HG02610 (cell line): ENCODE data around the gene SDK1.

Experiments used
- ATAC-seq: cut with Tn5 transposase; IDR thresholded peaks from one replicate; pipeline ENCODE4 v1.9.1; 2021; ENCODE audit warnings: mild to moderate bottlenecking, moderate library complexity; ENCODE audit not compliant: unreplicated experiment

The SDK1 gene

DNA sequence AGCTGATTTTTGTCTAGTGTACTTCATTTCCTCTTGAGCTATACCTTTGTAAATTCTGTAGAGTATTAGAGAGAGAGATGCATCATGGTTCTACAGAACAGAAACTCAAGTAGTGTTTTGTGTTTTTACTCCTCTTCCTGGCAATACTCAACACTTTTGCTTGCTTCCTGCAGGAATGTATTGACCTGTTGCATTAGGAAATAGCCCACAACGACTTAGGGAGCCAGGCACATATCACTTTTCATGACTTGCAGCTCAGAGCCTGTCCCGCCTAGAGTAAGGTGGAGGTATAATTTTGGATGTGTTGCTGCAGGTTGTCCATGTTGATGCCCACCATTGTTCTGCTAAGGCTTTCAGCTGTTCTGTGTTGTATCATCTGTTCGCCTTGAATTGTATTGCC lies 216.3 kb downstream of the SDK1 start:
- ATAC-seq: no peak

DNA sequence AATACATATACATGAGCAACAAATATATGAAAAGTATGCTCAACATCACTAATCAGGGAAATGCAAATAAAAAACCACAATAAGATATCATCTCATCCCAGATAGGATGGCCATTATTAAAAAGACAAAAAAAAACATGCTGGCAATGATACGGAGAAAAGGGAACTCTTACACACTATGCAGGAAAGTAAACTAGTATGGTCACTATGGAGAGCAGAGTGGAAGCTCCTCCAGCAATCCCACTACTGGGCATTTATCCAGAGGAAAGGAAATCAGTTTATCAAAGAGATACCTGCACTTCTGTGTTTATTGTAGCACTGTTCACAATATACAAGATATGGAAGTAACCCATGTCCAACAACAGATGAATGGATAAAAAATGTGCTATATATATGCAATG lies 217.5 kb downstream of the SDK1 start:
- ATAC-seq: no peak

DNA sequence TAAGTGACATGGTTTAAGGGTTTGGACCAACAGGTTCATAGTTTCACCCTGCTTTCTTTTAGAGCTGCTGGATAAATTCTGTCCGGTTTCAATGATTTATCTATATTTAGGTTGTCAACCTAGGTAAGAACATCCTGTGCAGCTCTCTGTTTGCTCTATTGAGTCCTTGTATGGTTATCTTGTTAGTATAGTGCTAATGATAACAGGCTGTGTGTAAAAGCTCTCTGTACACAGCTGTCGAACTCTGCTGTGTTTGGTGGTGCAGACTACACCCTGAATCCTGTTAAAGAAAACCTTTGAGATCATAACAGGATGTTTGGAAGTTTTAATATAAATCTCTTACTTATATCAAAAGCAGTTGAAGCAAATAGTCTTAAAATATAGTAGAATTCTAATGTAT lies 219.2 kb downstream of the SDK1 start:
- ATAC-seq: no peak

DNA sequence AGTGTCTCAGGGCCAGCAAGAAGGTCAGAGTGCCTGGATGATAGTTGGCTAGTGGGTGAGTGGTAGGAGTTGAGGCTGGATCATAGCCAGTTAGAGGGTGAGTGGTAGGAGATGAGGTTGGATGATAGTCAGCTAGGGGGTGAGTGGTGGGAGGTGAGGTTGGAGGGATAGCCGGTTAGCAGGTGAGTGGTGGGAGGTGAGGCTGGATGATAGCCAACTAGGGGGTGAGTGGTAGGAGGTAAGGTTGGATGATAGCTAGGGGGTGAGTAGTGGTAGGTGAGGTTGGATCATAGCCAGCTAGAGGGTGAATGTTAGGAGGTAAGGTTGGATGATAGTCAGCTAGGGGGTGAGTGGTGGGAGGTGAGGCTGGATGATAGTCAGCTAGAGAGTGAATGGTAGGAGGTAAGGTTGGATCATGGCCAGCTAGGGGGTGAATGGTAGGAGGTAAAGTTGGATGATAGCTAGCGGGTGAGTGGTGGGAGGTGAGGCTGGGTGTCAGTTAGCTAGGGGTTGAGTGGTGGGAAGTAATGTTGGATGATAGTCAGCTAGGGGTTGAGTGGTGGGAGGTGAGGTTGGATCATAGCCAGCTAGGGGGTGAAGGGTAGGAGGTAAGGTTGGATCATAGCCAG lies 226.6 kb downstream of the SDK1 start:
- no peak for ATAC-seq

DNA sequence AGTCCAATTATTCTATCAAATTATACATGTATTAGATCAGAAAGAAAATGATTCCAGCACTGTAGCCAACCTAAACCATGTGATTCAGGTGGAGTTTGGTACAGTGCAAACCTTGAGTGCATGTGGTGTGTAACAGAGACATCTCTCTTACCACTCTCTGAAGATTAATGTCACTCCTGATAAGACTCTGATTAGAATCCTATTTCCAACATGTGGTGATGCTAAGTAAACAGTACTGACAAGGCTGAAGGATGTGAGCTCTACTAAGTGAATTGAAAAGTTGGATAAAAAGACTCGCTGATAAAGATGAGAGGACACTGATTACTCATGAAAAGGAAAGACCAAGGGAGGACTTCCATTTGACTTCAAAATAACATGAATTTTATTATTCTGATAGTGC lies 232.0 kb downstream of the SDK1 start:
- no peak for ATAC-seq

DNA sequence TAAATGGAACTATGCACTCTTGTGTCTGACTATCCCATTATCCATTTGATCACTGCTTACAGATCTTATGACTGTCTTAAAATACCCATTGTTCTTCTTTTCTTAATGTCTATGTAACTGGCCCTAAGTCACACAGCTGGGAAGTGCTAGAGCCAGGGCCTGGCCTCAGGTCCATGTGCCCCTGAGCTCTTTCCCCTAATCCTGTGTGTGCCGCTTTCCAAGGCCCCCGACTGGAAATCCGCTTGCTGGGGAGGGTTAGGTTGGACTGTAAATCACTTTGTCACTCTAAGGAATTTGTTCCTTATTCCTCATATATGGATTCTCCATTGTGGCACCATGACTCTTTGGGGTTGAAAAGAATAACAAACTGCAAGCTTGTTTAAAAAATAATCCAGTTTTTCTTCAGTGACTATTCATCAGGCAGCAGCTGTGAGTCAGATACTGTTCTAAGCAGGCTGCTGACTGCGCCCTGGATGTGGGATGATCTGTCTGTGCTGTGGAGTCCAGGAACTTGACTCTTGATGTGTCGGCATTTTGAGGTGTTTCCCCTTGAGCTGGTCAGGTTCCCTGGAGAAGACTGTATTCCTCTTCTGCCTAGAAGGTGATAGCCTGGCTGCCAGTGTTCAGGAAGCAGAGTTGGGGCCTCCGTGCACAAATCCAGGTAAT lies 236.3 kb downstream of the SDK1 start:
- ATAC-seq: no peak

DNA sequence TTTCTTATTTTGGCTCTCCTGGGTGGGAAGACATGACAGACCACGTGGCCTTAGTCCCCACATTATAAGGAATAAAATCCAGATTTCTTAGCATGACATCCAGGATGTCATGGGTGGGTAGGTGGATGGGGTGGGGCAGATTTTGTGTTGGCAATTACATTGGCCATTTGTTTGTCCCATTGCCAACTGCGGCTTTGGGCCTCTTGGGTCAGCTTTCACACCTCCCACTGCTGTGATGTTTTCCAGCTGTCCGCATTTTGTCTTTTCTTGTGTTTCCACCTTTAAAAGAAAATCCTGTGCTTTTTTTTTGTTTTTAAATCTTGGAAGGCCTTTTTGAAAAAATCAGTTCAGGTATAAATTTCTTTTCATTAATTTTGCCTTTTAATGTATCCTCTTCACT lies 237.0 kb downstream of the SDK1 start:
- ATAC-seq: no peak

DNA sequence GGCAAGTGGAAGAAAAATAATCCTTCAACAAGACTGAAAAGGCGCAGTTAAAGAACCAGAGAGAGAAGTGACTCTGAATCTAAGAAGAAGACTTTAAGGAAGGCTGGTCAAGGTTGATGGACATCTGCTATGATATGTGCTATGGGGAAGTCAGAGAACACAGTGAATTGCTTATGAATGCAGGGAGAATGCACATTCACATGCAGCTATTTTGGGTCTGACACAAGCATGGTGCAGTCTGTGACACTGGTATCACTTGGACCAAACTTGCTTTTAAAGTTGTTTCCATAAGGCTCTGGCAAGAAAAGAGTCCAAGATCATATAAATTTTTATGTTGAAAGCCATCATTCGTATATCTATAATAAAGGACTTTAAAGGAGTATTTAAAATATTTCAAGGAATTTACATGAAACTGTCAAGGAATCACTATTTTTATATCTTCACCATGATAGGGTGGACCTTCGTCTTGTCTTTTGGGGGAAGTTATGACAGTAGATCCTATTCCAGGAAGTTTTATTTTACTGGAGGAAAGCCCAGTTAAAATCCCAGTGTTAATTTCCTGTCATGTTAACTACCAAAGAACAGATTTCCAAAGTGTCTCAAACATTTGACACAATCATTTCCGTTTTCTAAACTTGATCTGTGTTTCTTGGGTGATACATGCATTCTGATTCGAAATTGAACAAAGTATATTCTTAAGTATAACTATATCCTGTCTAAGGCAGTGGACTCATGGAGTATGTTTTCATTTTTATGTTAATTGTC lies 239.6 kb downstream of the SDK1 start:
- no peak for ATAC-seq

DNA sequence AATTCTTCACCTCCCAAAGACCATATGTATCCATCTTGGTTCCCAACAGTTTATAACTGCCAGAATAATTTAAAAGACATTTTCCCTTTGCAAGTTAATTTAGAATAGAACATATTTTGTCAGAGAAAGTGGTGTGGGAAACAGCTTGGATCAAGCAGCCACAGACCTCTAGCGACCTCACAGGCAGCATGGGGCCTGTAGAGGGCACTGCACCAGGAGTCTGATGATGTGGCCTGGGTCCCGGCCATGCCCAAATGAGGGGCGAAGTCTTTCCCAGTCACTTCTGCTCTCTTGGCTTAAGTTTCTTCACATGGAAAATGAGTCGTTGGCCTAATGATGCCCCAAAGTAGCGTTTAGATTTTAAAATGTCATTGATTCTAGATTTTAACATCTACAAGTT lies 243.2 kb downstream of the SDK1 start:
- ATAC-seq: no peak

DNA sequence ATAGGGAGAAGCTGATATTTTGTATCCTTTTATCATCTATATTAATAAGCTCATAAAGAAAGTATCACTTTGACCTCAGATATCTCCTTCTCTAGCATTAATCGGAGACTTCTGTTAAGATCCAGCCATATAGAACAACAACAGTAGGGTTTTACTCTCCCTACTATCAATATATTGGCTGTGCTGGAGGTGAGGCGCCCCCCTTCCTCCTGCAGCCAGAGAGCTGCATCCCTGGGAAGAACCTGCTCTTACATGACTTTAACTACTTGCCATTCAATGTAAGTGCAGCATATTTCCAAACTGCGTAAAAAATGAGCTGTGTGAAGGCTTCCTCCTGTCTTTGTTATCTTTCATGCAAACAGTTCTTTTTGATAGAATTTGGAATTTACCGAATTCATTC lies 247.8 kb downstream of the SDK1 start:
- ATAC-seq: no peak

DNA sequence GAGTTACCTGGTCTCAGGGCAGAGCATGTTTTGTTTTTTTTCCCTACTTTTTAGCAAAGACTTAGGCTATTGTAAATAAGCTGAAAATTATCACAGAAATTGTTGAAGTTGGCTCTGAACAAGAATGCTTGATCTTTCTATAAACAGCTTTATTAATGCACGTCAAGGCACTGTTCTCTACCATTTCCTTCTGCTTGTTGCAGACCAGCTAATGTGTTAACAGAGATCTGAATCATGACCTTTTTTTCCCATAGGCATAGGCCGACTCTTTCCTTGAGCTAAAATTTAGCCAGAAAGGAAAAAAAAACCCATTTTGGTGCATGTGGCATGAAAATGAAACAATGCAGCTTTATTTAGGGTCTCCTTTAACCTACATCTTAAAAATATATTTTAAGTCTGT lies 248.5 kb downstream of the SDK1 start:
- no peak for ATAC-seq

DNA sequence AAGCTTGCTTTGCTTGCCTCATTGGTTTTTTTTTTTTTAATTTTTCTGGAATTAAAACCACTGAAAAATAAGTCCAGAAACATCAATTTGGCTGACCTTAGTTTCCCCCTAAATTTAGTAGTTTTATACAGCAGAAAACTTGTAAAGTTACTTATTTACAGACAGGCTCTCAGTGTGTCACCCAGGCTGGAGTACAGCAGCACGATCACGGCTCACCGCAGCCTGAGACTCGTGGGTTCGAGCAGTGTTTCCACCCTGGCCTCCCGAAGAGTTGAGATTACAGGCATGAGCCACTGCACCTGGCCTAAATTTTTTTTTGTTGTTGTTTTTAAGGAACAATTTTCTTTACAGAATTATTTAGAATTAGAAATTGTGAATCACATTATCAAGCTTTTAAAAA lies 250.5 kb downstream of the SDK1 start:
- no peak for ATAC-seq

DNA sequence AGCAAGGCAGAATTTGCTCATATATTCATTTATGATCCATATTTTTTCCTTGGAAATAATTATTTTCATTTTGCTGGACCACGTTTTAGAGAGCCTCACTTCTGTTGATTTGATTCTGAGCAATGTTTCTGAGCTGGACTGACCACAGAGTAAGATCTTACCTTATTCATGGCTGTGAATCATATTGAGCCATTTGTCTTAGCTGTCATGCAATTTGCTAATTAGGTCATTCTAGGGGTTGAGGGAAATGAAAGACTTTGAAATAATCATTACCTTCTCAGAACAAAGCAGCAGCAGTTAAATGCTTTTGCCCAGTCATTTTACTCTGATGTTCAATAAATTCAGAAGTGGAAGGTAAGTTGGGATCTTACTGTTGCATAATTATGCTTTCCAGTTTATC lies 251.4 kb downstream of the SDK1 start:
- no peak for ATAC-seq

DNA sequence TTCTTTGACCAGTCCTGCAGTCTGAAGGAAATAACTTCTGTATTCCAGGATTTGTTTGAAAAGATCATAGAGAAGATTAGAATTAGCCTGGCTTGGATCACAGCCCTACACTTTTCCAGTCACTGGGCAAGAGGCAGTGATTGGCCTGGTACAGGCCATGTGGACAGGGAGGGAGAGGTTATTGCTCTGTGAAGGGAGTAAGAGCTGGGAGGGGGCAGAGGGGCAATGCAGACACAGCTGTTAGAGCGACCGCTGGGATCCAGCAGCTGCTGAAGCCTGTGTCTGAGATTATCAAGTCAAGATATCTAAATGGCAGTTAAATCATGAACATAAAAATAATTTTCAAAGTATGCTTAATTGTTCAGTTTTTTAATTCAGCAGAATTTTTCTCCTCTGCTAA lies 257.3 kb downstream of the SDK1 start:
- ATAC-seq: no peak

DNA sequence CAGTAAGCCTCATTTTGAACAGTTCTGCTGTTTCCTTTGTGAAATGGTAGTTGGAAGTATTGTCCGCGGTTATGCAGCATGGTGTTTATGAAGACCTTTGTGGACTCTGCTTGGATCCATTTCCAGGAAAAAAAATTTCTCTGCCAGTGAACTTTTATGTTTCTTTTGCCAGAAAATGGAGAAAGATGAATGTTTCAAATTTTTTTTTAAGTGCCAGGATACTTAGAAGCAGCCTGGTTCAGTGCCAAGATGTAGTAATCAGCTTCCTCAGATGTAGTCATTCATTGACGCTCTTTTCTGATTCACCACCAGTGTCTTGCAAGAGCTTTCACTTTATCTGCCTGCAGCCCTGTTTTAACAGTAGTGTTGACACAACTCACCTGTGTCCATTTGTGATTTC lies 258.2 kb downstream of the SDK1 start:
- no peak for ATAC-seq

DNA sequence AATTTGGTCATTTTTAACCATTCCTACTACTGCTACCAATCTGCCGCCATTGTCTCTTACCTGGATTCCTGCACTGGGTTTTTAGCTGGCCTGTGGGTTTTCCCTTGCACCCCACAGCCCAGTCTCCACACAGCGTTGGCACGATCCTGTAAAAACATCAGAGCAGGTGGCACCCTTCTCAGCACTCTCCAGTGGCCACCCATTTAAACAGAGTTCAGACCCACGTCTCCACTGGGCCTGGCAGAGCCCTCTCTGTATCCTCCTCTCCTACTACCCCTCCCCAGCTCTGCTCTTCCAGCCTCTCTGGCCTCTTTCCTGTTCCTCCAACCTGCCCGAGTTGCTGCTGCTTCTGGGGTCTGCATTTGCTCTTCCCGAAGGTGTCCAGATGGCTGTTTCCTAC lies 259.4 kb downstream of the SDK1 start:
- ATAC-seq: no peak

DNA sequence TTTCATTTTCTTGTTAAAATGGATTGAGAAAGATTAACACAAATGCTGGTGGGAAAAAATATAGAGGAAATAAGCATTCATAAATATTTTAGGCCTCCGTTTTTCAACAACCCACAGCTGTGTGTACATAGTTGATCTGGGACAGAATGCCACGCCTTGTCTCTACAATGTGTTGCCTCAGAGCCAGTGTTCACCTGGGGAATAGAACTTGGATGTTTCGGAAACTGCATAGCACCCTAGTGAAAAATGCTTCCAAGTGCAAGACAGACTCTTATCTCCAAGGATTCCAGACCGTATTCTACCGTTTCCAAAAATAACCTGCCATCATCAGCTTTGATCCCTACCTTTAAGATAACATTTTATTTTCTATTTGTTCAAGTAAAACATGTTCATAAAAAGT lies 260.9 kb downstream of the SDK1 start:
- no peak for ATAC-seq

DNA sequence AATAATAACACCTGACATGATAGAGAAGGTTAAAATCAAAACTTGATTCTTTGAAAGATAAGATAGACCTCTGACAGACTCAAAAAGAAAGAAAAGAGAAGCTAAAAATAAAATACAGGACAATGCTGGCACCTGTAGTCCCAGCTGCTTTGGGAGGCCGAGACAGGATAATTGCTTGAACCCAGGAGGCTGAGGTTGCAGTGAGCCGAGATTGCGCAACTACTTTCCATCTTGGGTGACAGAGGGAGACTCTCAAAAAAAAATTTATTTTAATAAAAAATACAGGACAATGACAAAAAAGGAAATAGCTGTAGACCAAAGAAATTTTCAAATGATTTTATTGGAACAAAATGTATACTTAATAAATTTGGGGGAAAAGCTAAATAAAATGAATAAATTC lies 263.2 kb downstream of the SDK1 start:
- no peak for ATAC-seq

DNA sequence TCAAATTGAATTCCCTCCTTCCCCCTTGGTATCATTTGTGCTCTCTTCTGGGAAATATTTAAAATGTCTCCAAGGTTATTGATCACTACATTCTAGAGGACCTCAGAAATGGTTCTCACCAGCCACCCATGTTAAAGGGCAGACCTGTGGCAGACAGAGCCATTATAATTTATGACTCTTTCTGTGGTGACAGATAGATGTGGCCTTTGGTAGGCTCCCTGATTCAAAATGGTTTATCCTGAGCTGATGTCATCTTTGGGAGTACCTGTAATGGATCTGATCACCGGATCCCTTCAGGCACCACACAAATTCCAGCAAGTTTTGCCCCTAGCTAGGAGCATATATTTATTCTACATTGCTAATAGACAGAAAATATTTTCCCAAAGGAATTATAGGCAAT lies 267.5 kb downstream of the SDK1 start:
- ATAC-seq: no peak

DNA sequence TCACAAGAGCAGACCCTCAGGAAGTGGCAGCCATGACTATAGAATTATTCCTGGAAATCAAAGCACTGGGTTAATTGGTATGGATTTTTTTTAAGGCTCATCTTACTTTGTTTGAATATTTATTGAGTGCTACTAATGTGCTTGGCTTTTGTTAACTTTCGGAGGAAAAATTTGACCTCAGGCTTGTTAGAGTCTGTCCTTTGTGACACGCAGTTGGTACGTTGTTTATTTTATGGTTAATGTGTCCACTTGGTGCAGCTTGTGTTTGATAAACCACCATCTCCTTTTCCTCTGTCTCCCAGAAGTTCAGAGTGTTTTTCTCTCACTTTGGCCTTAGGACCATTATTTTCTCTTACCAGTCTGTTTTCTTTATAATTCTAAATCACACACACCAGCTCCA lies 268.6 kb downstream of the SDK1 start:
- ATAC-seq: no peak

DNA sequence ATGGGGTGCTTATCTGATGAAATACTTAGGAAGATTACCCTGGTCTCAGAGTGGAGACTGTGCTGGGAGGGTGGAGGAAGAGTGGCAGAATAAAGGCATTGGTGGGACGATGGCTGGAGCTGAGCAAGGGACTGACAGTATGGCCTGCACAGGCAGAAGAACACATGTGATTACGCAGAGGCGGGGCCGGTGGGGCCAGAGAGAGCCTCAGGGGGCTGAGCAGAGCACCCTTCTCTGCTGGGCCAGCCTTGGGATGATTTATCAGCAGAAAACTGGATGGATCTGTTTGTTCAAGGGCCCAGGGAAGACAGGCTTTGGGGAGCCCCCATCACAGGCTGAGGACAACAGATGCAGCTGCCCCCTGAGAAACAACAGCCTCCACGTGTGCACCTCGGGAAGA lies 272.1 kb downstream of the SDK1 start:
- ATAC-seq: no peak

DNA sequence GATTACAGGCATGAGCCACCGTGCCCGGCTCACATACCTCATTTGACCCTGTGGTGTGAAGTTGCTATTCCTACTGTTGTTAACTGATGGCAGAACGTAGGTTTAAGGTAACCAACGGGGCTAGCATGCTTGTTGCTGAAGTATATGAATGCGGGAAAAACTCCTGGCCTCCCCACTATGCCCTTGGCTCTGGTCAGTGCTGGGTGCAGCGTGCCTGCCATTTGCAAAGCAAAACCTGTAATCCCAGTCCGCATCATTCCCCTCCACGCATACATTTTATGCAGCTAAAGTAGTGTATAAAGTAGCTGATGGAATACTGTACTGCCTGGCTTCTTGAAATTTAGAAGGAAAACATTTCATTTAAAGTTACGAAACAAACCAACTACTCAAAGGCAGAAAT lies 273.3 kb downstream of the SDK1 start:
- ATAC-seq: no peak
